ENCODE results near the gene AFF1.
"Not testable (repeated sequence)": the region's sequence is repeated elsewhere in the genome, so short reads cannot be mapped to it uniquely, and the experiment has no call there.

AFF1 gene

GRCh38 chr4:87037171-87037570 lies 102.4 kb downstream of the AFF1 start:
- DNase-seq, result not testable (repeated sequence)

GRCh38 chr4:87037671-87038334 lies 103.0 kb downstream of the AFF1 start:
- no peak for DNase-seq

GRCh38 chr4:87038837-87039615 lies 104.2 kb downstream of the AFF1 start:
- no peak for DNase-seq

- DNase-seq, result no peak
These were observed 106.3 kb downstream of the AFF1 start for GRCh38 chr4:87041141-87041540.

GRCh38 chr4:87042221-87042620 lies 107.4 kb downstream of the AFF1 start:
- DNase-seq, result no peak

GRCh38 chr4:87042986-87043820 lies 108.4 kb downstream of the AFF1 start:
- DNase-seq, result no peak

GRCh38 chr4:87044511-87045233 lies 109.9 kb downstream of the AFF1 start:
- no peak for DNase-seq

GRCh38 chr4:87045234-87045558 lies 110.4 kb downstream of the AFF1 start:
- DNase-seq, result no peak

- DNase-seq, result no peak
These were observed 110.8 kb downstream of the AFF1 start for GRCh38 chr4:87045659-87046058.

GRCh38 chr4:87046121-87046551 lies 111.3 kb downstream of the AFF1 start:
- DNase-seq, result no peak

- DNase-seq, result no peak
These were observed 112.5 kb downstream of the AFF1 start for GRCh38 chr4:87047281-87047798.

- DNase-seq, result no peak
These were observed 114.7 kb downstream of the AFF1 start for GRCh38 chr4:87049508-87049907.

GRCh38 chr4:87050596-87050995 lies 115.8 kb downstream of the AFF1 start:
- no peak for DNase-seq

GRCh38 chr4:87051121-87051713 lies 116.4 kb downstream of the AFF1 start:
- no peak for DNase-seq

GRCh38 chr4:87052615-87053014 lies 117.8 kb downstream of the AFF1 start:
- no peak for DNase-seq

GRCh38 chr4:87053176-87053658 lies 118.4 kb downstream of the AFF1 start:
- no peak for DNase-seq

GRCh38 chr4:87053802-87054767 lies 119.3 kb downstream of the AFF1 start:
- DNase-seq, result no peak

- DNase-seq, result no peak
These were observed 120.1 kb downstream of the AFF1 start for GRCh38 chr4:87054900-87055299.

- no peak for DNase-seq
These were observed 120.5 kb downstream of the AFF1 start for GRCh38 chr4:87055311-87055710.

GRCh38 chr4:87056881-87057280 lies 122.1 kb downstream of the AFF1 start:
- no peak for DNase-seq

- DNase-seq, result no peak
These were observed 123.1 kb downstream of the AFF1 start for GRCh38 chr4:87057835-87058355.
